GM21529 (cell line): Measurements from ENCODE around the gene SLC5A12.

Source experiments
- ATAC-seq: cut with Tn5 transposase; IDR thresholded peaks from one replicate; pipeline ENCODE4 v1.9.1; 2021; ENCODE audit not compliant: unreplicated experiment

The SLC5A12 gene

GRCh38 chr11:26719998-26720397 is 1.9 kb downstream of the SLC5A12 start:
- ATAC-seq: no peak

- no peak for ATAC-seq
Measured at GRCh38 chr11:26719289-26719973, 2.4 kb downstream of the SLC5A12 start.

DNA sequence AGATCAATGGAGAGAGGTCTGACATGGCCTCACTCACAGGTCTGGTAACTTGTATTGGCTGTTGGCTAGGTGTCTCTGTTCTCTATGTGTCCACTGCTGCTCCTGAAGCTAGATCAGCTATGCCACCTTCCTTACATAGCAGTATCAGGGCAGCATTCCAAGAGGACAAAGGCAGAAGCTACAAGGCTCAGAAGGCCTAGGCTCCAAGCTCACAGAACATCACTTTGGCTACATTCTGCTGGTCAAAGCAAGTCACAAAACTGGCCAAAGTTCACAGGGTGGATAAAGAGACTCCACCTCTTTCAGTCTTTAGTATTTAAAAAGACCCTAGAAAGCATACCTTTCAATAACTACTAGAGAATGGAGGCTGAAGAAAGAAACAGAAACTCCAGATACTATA is 4.1 kb downstream of the SLC5A12 start:
- ATAC-seq: no peak

GRCh38 chr11:26715133-26715532 is 6.7 kb downstream of the SLC5A12 start:
- ATAC-seq: no peak

- ATAC-seq: no peak
Measured at GRCh38 chr11:26712497-26712896, 9.4 kb downstream of the SLC5A12 start.

- no peak for ATAC-seq
Measured at GRCh38 chr11:26710489-26710888, 11.4 kb downstream of the SLC5A12 start.

DNA sequence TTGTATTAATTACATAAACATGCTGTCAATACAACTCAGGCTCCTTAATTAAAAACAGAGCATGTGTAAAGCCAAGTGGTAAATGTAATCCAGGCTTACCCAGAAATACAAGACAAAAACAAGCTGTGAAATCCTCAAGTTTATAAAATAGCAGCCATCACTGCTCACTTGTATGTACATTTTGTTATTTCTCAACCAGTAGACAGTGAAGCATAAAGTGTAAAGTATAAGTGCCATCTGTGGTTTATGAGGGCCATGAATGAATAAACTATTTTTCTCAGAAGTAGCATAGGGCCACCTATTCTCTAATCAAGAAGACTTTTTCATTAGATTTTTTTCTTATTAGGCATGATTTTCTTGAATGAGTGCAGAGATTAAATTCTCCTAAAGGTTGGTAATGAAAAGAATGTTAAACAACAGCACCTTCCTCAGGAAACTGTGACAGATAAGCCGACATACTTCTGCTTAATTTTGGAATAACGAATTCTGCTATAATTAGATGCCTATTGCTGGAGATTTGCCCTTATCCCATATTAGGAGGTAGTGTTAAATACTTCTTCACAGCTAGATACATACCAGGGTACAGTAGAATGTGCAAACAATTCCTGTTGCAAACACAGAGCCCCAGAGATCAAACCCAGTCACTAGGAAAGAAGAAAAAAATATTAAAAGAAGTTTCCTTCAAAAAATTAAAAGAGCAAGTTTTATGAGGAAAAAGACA is 13.0 kb downstream of the SLC5A12 start:
- no peak for ATAC-seq

GRCh38 chr11:26706181-26706580 is 15.7 kb downstream of the SLC5A12 start:
- ATAC-seq: no peak

DNA sequence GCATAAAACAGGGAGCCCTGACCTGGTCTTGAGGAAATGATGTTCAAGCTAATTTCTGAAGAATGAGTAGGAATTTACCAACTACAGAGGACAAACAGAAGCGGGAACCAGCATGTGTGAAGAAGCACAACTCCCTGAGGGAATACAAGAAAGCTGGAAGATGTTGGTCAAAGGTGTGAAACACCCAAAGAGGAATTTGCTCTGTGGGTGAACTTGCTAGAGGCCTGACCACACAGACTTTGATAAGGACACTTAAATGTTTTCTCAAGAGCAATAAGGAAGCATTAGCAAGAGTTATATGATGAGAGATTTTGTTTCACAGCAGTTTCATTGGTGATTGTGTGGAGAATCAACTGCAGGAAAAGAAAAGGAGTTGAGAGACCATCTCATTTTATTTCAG is 17.6 kb downstream of the SLC5A12 start:
- no peak for ATAC-seq

DNA sequence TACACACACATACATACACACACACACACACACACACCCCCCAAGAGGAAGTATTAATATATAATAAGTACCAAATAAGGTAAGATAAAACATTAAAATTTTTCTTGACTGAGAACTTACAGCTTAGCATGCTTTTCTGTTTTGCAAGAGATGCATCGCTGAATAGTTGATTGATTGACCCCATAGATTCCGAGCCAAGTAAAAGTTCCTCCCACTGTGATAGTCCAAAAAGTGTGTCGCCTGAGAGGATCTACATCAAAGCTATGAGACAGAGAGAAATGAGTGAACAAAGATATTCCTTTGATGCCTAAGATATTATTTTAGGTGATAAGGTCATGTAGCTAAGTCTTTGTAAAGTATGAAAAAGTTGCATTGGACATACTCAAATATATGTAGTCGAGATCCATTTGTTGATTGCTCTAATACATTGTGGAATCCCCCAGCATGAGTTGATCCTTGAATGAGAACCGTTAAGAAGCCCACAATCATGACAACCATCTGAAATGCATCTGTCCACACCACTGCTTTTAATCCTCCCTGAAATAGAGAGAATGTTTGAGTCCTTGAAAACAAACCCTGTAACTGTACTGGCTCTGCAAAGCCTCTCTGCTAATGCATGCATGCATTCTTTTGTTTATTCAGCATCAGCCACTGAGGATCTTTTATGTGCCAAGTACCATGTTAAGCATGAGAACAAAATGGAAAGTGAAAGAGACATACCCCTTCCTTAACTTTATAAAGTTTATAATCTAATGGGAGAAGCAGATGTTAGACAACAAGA is 18.3 kb downstream of the SLC5A12 start:
- no peak for ATAC-seq

GRCh38 chr11:26702406-26702805 is 19.5 kb downstream of the SLC5A12 start:
- no peak for ATAC-seq

DNA sequence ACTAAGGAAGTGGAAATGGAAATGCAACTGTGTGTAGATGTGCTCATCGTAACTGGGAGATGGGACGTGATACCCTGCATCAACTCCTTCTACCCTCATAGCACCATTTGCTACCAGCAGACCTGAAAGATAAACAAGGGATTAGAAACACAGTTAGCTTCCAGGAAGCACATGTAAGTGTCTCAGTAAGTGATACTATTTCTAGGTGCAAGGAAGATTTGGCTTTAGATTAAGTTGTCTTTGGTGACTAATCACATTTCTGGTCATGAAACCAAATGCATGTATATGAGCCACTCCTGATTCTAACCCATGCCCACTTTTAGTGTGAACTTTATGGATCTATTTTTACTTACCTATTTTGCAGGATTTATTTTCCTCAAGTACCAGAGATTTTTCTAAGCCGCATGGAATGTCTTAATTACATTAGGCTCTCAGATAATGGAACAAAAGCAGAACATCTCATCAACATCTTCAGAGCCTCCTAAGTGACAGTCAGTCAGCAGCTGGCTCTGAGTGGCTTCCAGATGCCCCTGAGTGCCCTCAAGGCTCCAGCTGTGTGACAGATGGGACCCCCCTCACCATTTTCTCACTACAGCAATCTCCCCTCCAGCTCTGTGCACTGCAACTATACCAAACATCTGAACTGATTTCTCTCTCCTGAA is 21.2 kb downstream of the SLC5A12 start:
- ATAC-seq: no peak

DNA sequence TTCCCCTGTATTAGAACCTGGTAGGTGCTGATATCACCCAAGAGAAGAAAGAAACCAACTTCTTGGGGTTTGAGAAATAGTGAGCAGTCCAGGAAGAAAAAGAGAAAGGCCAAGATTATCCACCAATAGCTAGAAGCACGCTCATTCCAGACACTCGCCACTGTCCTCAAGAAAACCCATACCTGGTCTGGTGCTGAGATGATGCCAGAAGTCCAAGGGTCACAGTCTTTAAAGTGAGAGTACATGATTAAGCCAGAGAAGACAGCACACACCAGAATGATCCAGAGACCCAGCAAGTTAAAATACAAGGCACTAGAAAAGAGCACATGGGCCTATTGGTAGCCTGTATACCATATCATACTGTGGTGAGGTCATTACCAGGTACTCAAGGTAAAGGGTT is 23.6 kb downstream of the SLC5A12 start:
- ATAC-seq: no peak

DNA sequence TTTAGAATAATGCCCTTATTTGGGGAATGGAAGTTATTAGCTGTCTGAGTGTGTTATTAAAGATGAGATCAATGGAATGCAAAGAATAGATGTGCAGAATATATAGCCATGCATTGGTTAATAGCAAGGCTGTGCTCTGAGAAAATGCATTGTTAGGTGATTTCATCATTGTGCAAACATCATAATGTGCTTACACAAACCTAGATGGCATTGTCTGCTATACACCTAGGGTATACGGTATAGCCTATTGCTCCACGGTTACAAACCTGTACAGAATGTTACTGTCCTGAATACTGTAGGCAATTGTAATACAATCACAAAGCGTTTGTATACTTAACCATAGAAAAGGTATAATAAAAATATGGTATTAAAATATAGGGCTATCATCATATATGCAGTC is 25.5 kb downstream of the SLC5A12 start:
- no peak for ATAC-seq

GRCh38 chr11:26688701-26689100 is 33.2 kb downstream of the SLC5A12 start:
- no peak for ATAC-seq

DNA sequence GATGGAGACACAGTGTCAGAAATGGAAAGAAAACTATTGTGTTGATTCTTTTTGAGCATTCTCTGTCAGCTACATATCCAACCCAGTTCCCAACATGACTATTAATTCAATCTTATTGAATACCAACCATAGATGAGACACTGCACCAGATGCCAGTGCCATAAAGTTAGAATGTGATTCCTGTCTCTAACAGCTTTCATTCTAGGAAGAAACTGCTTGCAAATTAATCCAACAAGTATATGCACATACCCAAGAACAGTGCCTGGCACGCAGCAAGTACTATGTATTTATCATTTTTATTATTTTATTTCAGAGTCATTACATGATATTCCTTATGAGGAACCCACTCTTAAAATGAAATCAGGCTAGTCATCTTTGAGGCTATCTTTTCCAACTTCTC is 34.5 kb downstream of the SLC5A12 start:
- no peak for ATAC-seq

DNA sequence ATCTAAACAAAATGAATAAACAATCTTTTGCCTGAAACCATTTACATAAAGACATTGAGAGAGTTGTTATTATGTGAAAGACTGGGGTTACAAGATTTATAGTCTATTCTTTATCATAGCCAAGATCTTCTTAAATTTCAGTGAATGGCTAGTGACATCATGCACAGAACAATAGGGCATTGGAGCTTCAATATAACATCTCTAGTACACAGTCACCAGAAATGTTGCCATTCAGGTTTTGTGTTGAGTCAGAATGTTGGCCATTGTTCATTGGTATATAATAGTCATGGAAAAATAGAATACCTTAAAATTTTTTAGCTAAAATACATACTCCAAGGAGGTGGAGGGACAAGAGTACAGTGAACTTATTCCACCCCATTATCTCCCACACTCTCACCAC is 44.3 kb downstream of the SLC5A12 start:
- no peak for ATAC-seq

DNA sequence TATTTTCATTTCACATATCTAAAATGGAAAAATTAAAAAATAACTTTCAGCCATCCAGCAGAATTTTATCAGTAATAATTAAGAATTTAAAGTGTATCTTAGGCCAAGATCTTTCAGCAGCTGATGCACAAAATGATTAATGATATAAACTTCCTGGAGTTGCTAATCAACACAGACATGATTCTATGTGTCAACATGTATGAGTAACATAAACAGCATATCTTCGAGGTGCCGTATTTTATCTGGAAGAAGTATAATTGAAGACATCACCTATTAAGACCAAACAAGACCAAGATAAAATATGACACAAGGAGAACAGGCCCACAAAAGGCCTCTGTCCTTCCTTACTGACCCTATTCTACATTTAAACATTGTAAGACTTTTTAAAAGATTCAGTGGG is 45.2 kb downstream of the SLC5A12 start:
- ATAC-seq: no peak

DNA sequence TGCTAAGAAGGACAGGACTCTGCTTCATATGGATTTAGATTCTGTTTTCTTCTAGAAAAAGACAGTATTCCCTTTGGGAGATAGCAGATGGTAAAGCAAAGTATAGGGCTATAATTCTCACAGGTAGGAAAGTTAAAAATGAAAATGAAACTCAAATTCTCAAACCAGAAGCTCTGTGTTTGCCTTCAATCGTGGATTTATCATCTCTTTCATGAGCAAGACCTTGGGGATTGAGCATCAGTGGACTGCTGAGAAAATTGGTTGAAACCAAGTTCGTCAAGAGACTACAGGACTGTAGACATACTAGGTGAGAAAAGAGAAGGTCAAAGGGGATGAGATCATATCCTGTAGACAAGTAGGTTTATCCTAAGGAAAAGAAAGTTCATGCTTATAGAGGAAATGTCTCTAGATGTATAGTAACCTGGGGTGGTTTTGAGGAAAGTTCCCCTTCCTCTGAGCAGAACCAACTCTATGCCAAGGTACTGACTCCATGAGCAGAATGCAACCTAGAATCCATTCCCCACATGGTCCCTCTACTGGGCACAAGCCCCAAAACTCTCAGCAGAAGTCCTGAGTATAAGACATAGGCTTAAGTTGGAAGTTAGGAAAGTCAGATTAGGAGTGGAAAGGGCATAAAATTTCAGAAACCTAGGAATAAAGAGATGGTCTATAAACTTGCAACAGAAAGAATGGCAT is 46.5 kb downstream of the SLC5A12 start:
- no peak for ATAC-seq

DNA sequence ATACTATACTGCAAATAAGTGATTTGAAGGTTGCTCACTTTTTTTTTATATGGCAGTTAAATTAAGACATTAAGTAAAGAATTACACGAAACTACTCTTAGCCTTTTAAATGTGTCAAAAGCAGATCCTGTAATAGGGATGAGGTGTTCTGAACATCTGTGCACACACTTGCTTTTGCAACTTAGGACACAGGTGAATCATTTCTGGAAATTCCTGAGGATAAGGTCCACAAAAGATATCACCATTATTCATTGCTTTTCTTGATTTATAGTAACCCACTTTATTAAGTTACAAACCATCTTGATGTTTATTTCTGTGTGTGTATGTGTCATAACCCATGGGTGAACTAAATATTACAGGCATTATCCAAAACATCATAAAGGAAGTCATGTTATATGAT is 55.9 kb downstream of the SLC5A12 start:
- ATAC-seq: no peak

DNA sequence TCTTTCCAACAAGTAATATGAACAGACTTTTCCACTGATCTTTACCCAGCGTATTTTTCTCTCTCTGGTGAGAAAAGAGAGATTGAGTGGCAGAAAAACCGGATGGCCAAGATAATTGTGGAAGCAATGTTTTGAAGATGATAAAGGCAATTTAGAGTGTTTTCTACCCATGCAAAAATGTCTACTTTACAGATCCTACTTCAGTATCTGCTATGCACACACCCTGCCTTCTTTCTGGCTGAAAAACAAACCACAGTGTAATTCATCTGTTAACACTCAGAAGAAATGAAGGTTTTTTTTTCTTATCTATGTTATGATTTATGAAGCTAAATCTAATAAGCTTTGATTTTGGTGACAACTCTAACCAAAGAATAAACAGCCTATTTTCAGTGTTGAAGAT is 56.8 kb downstream of the SLC5A12 start:
- ATAC-seq: no peak
